GM19324 (cell line): Measurements from ENCODE around the gene ABCG1.

ENCODE experiments used
- ATAC-seq: cut with Tn5 transposase; IDR thresholded peaks from one replicate; pipeline ENCODE4 v1.9.1; 2021; ENCODE audit warnings: mild to moderate bottlenecking, moderate library complexity; ENCODE audit not compliant: unreplicated experiment, low FRiP score

Gene ABCG1

DNA sequence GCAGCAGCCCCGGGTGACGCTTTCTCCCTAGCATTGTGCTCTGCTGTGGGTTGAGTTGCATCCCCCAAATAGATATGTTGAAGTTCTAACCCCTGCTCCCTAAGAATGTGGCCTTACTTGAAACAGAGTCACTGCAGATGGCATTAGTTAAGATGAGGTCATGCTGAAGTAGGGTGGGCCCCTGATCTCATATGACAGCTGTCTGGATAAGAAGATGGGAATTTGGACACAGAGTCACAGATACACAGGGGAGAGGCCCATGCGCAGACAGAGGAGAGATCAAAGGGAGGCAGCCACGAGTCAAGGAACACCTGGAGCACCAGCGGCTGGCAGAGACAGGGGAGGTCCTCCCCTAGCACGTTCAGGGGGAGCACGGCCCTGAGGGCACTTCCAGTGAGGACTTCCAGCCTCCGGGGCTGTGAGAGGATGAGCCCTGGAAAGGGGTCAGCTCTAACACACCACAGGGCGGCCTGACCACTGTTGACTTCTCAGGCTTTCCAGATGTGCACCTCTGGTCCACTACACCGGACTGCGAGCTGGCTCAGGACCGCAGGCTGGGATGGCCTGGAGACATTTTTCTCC lies 46.4 kb downstream of the ABCG1 start:
- ATAC-seq = no peak

DNA sequence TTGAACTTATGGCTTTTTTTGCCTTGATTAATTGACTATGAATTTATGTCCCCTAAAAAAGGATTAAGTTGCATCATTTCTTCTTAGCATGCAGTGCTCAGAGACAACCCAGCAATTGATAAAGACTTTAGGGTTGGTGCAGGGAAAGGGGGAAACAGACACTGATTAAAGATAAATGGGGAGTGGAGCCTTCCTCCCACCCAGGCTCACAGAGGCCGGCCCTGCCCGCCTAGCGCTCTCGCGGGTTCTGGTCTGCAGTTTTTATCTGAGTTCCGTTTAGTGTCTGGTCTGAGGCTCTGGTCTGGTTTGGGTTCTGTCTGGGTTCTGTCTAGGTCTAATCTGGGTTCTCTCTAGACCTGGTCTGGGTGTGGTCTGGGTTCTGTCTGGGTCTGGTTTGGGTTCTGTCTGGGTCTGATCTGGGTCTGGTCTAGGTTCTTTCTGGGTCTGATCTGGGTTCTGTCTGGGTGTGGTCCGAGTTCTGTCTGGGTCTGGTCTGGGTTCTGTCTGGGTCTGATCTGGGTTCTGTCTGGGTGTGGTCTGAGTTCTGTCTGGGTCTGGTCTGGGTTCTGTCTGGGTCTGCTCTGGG lies 48.1 kb downstream of the ABCG1 start:
- no peak for ATAC-seq

DNA sequence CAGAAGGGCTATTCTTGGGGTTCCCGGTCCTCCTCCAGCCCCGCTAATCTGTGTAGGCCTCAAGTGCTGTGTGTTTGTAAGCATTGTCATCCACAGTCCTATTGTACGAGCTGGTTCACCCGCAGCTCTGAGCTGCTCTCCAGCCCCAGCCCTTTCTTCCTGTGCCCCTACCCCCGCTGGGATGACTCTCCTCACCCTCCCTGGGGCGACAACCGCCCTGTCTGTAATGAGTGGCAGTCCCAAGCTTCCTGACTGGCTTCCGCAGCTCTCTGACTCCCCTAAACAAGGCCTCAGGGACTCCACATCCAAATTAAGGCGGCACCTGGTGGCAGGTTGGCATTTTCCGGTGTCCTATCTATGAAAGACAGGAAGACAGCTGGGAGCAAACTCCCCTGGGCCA lies 50.4 kb downstream of the ABCG1 start:
- ATAC-seq = no peak

DNA sequence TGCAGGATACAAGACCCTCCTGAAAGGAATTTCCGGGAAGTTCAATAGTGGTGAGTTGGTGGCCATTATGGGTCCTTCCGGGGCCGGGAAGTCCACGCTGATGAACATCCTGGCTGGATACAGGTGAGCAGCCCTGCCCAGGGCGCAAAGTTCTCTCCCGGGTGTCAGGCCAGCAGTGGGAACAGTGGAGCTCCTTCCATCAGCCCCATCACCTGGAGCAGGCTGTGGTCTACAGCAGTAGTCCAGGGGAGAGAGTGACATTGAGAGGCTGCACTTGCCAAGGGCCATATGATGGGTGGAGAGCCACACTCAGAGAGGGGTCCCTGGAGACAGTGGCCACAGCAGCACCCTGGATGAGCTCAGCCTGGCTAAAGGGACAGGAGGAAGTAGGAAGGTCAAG lies 52.1 kb downstream of the ABCG1 start:
- ATAC-seq = no peak

DNA sequence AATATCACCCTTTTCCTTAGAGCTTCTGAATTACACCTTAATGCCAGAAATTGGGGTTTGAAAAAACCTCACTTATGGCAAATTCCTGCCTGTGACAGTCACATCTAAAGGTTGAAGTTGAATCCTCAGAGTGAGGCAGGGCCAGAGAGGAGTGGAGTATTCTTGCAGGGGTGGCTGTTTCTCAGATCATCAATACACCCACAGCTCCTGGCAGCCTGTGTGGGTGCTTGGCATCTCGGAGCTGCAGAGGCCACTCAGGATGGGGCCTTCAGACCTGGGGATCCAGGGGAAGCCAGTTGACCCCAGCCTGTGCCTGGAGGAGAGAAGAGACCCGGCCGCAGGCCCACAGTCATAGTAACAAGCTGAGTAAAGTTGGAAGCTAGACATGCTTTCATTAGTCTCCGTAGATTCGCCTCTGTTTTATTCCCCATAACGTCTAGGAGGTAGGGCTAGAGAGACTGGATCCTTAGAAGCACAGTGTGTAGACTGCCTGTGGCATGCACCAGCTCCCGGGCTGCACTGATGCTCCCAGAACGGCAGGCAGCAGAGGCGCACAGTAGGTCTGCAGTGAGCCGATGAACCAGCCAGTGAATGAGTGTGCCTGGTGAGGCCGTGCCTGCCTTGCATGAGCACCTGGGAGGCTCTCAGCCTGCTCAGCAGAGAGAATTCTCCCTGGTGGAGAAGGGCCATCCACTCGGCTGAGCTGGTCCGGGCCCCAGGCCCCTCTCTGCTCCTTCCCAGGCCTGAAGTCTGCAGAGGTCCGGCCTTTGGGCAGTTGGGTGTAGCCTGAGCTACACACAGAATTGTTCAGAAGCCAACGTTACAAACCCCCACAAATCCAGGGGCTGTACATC lies 53.4 kb downstream of the ABCG1 start:
- no peak for ATAC-seq

DNA sequence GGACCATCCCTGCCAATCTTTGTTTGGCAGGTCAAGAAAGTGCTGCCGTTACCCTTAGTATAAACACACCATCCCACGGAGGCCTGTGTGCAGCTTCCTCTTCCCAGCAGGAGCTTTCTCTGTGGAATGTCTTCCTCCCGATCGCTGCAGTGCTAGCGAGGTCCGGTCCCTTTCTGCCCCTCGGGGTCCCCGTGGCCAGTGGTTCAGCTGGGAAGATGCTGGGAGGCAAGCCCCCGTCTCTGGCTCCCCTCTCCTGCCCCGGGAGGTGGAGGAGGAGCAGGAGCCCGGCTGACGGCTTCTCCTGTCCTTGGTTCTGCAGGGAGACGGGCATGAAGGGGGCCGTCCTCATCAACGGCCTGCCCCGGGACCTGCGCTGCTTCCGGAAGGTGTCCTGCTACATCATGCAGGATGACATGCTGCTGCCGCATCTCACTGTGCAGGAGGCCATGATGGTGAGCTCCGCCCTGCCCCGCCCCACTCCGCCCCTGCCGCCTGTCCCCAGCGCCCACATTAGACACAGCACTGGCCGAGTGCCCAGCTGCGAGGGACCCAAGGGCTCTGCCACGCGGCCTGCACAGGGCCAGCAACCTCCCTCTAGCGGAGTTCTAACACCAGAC lies 54.2 kb downstream of the ABCG1 start:
- ATAC-seq = no peak

DNA sequence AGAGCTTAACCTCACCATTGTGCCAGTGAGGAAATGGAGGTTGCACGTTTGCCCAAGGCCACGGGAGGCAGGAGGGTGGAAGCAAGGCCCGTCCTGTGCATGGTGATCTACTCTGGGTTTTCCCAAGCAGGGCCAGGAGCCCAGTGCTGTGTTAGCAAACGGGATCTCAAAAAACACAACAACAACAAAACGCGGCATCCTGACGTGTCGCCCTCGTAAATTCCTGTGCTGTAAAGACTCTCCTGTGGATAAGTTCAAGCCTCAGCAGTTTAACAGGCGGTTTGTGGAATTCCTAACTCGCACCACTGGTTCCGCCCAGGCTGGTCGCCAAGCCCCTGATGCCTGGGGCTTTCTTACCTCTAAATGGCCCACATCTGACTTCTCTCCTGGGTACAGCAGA lies 57.1 kb downstream of the ABCG1 start:
- ATAC-seq = no peak

DNA sequence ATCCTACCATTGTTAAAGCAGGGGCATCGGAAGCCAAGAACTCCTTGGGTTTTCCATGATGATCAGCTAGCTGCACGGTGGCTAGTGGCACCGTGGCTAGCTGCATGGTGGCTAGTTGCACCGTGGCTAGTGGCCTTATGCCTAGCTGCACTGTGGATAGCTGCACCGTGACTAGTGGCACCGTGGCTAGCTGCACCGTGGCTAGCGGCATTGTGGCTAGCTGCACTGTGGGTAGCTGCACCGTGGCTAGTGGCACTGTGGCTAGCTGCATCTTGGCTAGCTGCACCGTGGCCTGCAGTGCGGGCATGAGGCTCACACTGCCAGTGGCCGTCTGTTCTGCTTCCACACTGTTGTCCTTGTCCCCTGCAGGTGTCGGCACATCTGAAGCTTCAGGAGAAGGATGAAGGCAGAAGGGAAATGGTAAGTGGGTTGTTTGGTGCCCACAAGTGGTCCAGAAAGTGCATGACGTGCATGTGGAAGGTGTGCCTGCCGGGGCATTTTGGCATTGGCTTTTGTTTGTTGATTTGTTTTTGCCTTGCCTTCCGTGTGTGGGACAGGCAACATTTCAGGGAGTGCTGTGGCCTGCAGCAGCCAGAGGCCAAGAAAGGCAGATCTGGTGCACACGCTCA lies 57.7 kb downstream of the ABCG1 start:
- ATAC-seq = no peak

DNA sequence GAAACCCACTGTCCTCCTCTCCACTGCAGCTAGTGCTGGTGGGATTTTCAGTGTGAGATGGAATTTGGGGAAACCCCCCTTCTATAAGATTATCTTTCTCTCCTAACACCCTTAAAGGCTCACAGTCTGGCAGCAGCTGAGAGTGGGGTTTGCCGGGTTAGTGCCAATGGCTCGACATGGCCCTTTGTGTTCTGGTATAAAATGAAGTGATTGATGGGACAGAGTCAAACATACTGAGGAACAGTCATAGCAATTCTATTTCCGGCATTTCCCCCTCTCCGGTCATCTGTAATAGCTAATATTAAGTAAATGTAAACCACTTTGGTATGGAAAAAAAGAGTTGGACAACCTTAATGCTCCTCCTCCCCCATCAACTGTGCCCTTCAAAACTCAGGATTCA lies 58.7 kb downstream of the ABCG1 start:
- no peak for ATAC-seq

DNA sequence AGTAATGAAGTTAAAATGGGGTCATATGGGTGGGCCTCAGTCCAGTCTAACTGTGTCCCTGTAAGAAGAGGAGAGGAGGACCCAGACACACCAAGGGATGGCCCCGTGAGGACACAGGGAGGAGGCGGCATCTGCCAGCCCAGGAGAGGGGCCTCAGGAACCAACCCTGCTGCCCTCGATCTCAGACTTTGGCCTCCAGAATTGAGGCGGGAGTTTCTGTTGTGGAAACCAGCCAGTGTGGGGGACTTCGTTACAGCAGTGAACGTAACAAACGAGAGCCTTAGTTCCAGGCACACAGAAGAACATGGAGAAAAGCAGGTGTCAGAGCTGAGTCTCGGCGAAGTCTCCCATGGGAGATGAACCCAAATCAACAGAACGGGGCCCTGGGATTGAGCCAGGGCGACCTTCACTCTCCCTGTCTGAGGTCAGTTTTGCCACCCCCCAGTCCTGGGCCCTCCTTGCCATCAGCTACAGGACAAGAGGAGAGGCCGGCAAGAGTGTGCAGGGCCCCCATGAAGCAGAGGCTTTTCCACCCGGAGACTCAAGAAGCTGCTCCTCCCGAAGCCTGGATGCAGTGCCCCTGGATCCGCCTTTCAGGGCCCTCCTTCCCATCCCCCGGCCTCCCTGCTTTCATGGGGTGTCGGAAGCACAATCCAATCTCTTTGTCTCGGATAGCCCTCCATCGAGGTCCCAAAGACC lies 59.7 kb downstream of the ABCG1 start:
- no peak for ATAC-seq

DNA sequence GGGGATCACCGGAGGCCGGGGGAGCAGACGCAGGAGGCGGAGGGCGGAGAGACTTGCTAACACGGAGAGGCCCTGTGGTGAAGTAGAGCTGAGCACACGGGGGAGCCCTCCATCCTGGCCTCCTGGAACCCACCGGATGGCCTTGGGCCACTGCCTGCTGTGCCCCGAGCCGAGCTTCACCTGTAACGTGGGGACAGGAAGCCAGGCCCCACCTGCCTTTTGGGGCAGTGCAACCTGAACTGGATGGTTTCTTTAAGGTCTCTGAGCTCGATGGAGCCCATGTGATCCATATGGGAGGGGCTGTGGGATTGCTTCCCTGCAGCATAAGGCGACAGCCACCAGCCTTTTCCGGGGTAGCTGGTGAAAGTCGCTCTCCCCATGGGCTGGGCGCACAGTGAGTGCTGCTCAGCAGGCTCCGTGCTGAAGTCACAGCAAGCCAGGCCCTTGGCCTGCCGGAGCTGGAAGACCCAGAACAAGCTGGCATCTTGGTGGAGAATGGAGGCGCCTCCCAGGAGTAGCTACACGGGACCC lies 60.5 kb downstream of the ABCG1 start:
- no peak for ATAC-seq

DNA sequence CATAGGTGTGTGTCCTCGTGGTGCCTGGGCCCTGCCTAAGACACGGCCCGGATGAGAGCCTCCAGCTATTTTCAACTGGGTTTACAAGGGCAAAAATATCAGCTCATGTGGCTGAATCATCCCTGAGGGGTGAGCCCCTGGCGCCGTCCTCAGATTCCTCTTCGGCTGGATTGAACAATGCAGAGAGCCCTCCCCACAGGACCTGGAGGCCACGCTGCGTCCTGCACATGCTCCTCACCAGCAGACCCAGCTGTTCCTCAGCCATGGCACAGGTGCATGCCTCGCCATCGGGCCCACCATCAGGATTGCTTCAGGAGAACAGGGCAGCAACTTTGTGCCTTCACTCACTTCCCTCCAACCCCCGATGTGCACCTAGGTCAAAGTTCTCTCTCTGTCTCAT lies 60.9 kb downstream of the ABCG1 start:
- ATAC-seq = no peak

DNA sequence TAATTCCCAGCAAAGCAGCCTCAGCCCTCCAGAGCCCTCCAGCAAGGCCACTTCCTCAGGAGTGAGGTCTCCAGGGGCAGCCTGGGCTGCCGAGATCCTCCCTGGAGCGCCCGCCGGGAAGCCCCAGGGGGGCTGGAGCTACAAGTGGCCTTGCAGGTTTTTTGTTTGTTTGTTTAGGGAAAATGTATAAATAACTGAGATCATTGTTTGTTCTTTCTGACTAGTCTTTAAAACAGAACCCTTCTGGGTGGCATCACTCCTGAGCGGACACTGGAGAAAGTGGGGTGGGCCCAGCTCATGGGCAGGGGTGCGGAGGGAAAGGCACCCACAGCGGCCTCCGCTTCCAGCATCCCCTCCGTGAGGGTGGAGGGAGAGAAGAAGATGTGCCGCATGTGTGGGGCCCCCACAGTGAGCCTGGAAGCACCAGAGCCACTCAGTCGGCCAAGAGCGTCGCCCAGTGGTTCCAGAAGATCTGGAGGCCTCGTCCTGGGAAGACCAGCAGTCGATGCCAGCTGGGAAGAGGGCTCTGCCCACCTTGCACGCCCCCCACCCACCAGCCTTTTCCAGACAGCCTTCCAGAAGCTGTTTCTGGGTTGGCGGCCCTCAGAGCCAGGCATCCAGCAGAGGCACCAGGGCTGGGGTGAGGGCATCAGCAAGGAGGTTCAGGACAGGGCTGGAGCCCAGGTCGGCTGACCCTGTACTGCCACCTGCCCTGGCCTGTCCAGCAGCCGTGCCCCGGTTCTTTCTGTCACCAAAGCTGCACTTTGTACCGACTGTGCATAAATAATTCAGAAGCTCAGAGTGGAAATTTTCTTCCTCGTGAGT lies 61.6 kb downstream of the ABCG1 start:
- no peak for ATAC-seq

DNA sequence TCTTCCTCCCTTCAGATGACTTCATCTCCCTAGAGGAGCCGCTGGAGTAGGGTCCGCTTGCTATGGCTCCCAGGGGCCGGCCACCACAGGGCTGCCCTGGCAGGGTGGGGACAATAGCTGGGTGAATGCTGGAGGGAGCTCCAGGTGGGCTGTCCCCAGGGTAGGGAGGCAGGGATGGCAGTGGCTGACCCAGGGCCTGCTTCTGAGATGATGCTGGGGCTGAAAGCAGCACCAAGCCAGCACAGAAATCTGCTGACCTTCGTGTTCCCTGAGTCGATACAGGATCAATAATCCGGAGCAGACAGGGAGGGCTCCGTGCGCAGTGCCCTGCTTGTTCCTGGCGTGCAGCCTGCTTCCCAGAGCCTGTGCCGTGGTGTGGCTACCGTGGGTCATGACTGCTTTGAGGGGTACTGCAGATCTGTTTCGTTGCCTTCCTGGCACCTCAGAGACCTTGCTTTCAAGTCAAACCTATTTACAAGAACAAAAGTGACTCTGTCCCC lies 62.3 kb downstream of the ABCG1 start:
- no peak for ATAC-seq

DNA sequence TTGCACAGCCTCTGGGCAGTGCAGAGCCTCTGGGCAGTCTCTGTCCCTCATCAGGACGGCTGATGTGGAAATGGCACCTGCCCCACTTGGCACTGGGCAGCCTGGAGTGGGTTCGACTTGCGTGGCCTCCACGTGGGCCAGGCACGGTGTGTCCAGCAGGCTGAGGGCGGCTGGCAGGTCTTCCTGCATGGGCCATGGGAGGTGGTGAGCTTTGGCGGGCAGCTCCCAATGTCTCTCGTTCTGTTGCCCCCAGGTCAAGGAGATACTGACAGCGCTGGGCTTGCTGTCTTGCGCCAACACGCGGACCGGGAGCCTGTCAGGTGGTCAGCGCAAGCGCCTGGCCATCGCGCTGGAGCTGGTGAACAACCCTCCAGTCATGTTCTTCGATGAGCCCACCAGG lies 63.1 kb downstream of the ABCG1 start:
- no peak for ATAC-seq

DNA sequence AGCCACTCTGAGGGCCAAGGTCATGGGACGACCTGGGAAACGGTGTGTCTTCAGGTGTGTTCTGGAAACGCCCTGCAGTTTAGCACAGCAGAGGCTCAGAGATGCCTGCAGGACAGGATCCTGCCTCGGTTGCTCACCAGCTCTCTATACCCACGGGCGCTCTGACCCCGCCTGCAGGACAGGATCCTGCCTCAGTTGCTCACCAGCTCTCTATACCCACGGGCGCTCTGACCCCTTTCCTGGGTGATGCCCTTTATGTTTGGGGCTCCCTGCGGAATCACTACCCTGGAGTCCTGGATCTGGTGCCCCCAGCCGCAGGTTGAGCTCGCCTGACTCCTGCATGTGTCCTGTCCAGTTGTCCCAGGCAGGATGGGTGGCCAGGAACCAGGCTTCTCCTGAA lies 63.8 kb downstream of the ABCG1 start:
- ATAC-seq = no peak

DNA sequence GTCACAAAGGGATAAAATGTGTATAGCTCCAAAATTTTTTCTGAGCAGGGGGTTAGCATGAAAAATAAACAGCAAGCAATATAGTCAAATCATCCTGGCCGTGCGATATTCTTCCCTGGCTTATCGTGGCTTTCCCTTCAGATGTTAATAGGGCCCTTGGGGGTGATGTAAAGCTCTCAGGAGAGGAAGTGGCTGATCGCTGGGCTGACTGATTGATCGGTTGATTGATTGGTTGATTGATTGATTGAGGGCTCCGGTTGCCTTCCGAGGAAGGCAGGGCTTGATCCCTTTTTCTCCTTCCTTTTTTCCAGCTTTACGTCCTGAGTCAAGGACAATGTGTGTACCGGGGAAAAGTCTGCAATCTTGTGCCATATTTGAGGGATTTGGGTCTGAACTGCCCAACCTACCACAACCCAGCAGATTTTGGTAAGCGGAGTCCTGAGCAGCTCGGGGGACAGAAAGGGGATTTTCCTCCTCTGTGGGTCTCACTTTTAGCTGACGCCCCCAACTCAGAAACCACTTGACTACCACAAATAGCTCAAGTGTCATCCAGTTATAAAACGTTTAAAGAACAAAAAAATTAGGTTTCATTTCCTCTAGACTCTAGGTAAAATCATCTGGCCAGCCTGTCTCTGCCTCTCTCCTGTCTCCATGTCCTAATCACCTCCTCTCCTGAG lies 66.8 kb downstream of the ABCG1 start:
- no peak for ATAC-seq

DNA sequence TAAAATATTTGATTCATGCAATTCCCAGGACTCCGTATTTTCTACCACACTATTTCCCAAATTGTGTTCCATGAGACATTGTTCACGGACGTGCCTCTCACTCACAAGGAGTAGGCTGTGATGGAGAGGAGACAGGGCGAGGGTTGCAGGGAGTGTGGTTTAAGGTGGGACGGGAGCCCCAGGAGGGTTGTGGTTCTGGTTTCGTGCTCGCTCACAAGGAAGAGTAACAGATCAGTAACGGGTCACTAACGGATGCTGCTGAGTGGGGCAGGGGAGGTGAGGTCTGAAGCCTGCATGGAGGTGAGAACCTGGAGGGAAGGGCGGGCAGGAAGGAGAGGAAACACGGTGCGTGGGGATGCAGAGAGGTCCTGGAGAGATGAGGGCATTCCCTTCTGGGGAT lies 67.5 kb downstream of the ABCG1 start:
- ATAC-seq = no peak
